AG09319 (cell line): ENCODE results near the gene MMP24.

Source experiments
- DNase-seq: peaks from one replicate; pipeline ENCODE4 v3.0.0-alpha.2; 2010; ENCODE audit warnings: low read depth; ENCODE audit errors: extremely low read depth
- TF ChIP-seq, protein P1 (sequence below): IDR thresholded peaks from 2 replicates; pipeline ENCODE4 v1.5.1; 2011; ENCODE audit warnings: low read depth, mild to moderate bottlenecking, inconsistent platforms, low read length, moderate library complexity

The MMP24 gene

DNA sequence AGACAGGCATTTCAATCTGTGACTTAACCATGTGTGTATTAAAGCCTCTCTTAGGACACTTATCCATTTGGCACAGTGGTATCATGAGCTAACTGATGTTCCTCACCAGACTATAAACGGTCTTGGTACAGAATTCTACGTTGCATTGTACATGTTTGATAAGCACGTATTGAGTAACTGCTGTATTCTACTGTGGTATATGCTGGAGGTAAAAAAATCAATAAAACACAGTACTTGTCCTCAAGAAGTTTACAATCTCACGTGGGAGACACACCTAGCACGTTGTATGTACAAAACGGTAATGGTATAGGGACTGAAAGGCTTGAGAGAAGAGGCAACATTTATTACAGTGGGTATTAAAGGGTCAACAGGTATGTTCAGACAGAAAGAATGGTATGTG is 98.9 kb downstream of the MMP24 start:
- TF ChIP-seq, protein P1, sequence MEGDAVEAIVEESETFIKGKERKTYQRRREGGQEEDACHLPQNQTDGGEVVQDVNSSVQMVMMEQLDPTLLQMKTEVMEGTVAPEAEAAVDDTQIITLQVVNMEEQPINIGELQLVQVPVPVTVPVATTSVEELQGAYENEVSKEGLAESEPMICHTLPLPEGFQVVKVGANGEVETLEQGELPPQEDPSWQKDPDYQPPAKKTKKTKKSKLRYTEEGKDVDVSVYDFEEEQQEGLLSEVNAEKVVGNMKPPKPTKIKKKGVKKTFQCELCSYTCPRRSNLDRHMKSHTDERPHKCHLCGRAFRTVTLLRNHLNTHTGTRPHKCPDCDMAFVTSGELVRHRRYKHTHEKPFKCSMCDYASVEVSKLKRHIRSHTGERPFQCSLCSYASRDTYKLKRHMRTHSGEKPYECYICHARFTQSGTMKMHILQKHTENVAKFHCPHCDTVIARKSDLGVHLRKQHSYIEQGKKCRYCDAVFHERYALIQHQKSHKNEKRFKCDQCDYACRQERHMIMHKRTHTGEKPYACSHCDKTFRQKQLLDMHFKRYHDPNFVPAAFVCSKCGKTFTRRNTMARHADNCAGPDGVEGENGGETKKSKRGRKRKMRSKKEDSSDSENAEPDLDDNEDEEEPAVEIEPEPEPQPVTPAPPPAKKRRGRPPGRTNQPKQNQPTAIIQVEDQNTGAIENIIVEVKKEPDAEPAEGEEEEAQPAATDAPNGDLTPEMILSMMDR: no peak
- no peak for DNase-seq

DNA sequence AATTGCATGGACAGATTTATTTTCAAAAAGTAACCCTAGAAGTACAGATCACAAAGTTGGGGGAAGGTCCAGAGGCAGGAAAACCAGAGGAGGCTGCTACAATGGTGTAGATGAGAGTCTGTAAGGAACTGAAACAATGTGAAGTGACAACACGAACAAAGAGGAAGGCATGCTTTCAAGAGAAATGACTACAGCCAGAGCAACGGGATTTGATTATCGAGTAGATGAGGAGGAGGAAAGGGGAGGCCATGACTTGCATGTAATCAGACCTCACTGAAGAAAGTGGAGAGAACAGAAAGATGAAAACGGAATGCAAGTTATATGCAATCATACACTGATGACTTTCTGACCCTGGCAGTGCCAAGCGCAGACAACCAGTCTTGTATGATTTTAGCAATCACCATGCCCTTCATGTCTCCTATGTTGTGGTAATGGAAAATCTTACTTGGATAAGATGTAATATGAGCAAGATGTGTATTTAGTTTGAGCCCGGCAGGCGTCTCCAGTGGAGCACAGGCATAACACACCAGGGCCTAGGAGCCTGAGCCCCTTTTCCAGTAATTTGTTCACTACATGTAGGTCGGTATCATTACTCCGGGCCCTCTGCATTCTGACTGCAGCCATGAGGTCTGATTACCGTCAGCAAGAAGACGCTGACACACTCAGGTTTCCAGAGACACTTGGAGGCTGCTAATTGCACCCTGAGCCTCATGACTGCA is 99.7 kb downstream of the MMP24 start:
- TF ChIP-seq, protein P1: peak; percentile 13
- no peak for DNase-seq
